Astrocyte of the cerebellum (primary cell): Measurements from ENCODE around the gene ABCB1.

ENCODE experiments used
- DNase-seq: peaks from one replicate; pipeline ENCODE4 v3.0.0-alpha.2; 2011; ENCODE audit warnings: low read depth
- H3K4me3 ChIP-seq: 2 replicates; pipeline ENCODE4 v1.5.1; 2011; ENCODE audit warnings: mild to moderate bottlenecking, low read depth, low read length, moderate library complexity
- CTCF ChIP-seq: IDR thresholded peaks from 2 replicates; pipeline ENCODE4 v1.5.1; 2012; ENCODE audit warnings: low read length, low read depth, moderate library complexity, mild to moderate bottlenecking; ENCODE audit errors: missing control alignments
- in situ Hi-C: cut with HindIII; loops from 2 replicates; pipeline ENCODE4 v1.10.0; 2017; ENCODE audit warnings: low sequenced_read_pairs

The ABCB1 gene

DNA sequence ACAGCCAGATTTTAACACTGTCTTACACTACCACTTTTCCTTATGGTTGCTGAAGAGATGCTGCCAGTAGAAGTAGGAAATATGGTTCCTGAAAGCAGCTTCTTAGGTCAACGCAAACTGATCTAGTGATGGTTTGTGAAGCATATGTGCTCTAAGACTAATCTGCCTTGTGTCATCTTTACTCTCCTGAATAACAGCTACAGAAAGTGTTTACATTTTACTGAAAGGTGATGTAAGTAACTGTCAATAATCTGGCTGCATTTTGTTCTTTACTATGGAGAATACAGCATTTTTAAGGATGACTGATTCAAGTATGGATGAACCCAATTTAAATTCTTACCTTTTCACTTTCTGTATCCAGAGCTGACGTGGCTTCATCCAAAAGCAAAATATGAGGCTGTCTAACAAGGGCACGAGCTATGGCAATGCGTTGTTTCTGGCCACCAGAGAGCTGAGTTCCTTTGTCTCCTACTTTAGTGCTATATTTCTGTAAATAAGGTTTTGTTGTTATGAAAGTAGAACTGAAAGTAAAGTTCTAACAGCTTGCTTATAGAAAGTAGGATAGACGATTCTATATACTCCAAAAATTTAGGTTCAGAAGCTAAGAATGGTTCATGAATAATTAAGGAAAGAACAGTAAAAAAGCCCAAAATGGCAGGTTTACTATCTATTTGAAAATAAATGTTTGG is 95.0 kb downstream of the ABCB1 start:
- DNase-seq = no peak
- H3K4me3 ChIP-seq = no peak overlapping the region
- TF ChIP-seq CTCF = no peak
- in situ Hi-C loops = no loop called here

DNA sequence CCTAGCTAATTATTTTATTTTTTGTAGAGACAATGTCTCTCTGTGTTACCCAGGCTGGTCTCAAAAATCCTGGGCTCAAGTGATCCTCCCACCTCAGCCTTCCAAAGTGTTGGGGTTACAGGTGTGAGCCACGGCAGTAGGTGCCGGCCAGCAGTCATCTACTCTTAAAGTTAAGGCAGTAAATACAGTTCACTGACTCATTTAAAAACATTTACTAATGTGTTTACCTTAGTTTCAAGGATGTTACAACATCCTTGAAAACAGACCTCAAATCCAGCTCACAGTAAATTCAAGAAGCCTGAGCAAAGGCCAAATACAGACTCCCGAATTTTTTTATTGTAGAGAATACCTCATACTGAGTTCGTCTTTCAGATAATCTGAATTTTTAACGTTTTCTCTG is 95.6 kb downstream of the ABCB1 start:
- in situ Hi-C loops = no loop called here
- DNase-seq = no peak
- TF ChIP-seq CTCF = no peak
- no peak overlapping the region for H3K4me3 ChIP-seq

DNA sequence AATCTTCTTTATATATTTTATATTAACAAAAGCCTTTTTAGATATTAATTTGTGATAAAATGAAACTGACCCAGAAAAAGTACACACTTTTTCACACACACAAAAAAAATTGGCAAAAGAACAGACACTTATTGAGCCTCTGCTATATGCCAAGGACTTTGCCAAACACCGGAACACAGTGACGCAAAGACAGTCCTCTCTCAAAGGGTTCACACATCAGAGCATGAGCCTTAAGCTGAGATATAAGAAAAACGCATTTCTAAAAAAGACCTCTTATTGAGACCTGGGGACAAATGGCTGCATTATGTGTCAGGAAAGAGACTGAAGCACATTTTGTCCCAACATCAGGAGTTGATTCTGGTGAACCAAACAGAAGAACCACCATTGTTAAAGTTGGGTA is 101.2 kb downstream of the ABCB1 start:
- DNase-seq = no peak
- no peak for TF ChIP-seq CTCF
- H3K4me3 ChIP-seq = no peak overlapping the region
- in situ Hi-C loops = no loop called here

GRCh38 chr7:87498893-87499292 is 101.8 kb downstream of the ABCB1 start:
- in situ Hi-C loops = no loop called here
- DNase-seq = no peak
- TF ChIP-seq CTCF = no peak
- no peak overlapping the region for H3K4me3 ChIP-seq

DNA sequence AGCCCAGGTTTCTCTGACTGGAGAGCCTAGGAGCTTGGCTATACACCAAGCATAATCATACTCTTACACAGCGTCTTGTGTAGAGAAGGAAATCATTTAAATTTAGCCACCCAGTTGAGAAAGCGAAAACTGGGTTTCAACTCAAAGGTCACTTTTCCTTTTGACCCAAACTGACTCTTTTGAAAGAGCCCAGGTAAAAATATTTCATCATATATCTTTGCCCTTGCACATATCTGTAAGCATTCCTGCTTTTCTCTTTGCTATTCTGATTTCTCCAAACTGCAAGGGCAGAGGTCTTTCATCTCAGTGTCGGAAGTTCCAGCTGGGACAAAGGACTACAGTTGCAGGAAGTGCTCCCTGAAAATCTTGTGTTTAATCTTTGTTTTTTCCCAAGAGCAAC is 103.2 kb downstream of the ABCB1 start:
- DNase-seq = no peak
- no peak for TF ChIP-seq CTCF
- in situ Hi-C loops = no loop called here
- no peak overlapping the region for H3K4me3 ChIP-seq

DNA sequence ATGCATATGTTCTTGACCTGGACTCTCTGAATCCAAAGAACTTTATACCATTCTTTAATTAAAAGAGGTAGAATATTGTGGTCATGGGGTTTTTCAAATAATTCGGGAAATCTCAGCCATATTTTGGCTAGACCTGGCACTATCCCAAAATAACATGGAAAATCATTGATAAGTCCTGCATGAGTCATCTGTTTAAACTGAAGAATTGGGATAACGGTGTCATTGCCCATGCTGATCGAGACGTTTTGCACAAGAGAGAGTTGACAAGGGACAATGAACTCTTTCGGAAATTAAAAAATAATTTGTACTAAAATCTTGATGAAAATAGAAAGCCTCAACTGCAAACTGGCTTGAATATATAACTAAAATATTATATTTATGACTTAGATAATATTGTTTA is 105.3 kb downstream of the ABCB1 start:
- in situ Hi-C loops = no loop called here
- H3K4me3 ChIP-seq = no peak overlapping the region
- DNase-seq = no peak
- TF ChIP-seq CTCF = no peak
